ENCODE results near the gene CEP112.

- TF ChIP-seq CTCF (IDR thresholded peaks at IDR 0.05) (no peak), ZFX (IDR thresholded peaks at IDR 0.05; ENCODE audit: borderline replicate concordance) (no peak)
These were observed 148.5 kb downstream of the CEP112 start for GRCh38 chr17:66043419-66043818.
